GM19238 (cell line): ENCODE data around the gene THPO.

ENCODE experiments used
- DNase-seq: peaks from one replicate; pipeline ENCODE4 v3.0.0; 2011; ENCODE audit warnings: low spot score; ENCODE audit not compliant: insufficient read length

The THPO gene

GRCh38 chr3:184366619-184367289 lies 11.3 kb downstream of the THPO start:
- DNase-seq: no peak

GRCh38 chr3:184362668-184363546 lies 15.1 kb downstream of the THPO start:
- peak; percentile 93 for DNase-seq

GRCh38 chr3:184361932-184362667 lies 15.9 kb downstream of the THPO start:
- peak; percentile 49 for DNase-seq

- DNase-seq: peak; percentile 54
These were observed 16.5 kb downstream of the THPO start, which contains the start of the genes CLCN2 and POLR2H for GRCh38 chr3:184361532-184361931. TSS of gene CLCN2 (minus strand) at chr3:184361605. CDS start at chr3:184361479, 126 bp downstream. TSS of gene POLR2H (plus strand) at chr3:184361710. CDS start at chr3:184363493, 1,783 bp downstream.

- no peak for DNase-seq
These were observed 17.0 kb downstream of the THPO start for GRCh38 chr3:184360929-184361531.

- DNase-seq: no peak
These were observed 17.7 kb downstream of the THPO start for GRCh38 chr3:184360070-184360928.

- no peak for DNase-seq
These were observed 18.4 kb downstream of the THPO start for GRCh38 chr3:184359610-184360009.

GRCh38 chr3:184358921-184359350 lies 19.1 kb downstream of the THPO start:
- no peak for DNase-seq

GRCh38 chr3:184358124-184358767 lies 19.8 kb downstream of the THPO start:
- DNase-seq: no peak

- no peak for DNase-seq
These were observed 20.5 kb downstream of the THPO start for GRCh38 chr3:184357248-184358123.

GRCh38 chr3:184355261-184356040 lies 22.6 kb downstream of the THPO start:
- no peak for DNase-seq

- no peak for DNase-seq
These were observed 23.3 kb downstream of the THPO start for GRCh38 chr3:184354754-184355153.

- DNase-seq: no peak
These were observed 23.8 kb downstream of the THPO start for GRCh38 chr3:184354121-184354728.

- no peak for DNase-seq
These were observed 24.5 kb downstream of the THPO start for GRCh38 chr3:184353546-184353941.

GRCh38 chr3:184352897-184353545 lies 25.0 kb downstream of the THPO start:
- no peak for DNase-seq

GRCh38 chr3:184352149-184352785 lies 25.7 kb downstream of the THPO start:
- DNase-seq: no peak
